ENCODE results near the gene TP53I11. TPM values are rescaled to one million over a fixed set of nuclear protein-coding genes. Genes with fewer than 3 reads are reported as not detected.

The TP53I11 gene
- total and polyA plus RNA-seq, 10 donors = 10.2 to 169 (median 96.2) TPM

- Histone ChIP-seq H3K9me3 (no peaks in the 10 kb centered on the region), H3K4me1 (peaks cover 0 to 18% (median 5%) of the 10 kb centered on the region in 6 donors), H3K27me3 (replicated peaks in 1 of 7) (no peaks in the 10 kb centered on the region), H3K36me3 (no peaks in the 10 kb centered on the region), H3K27ac (no peak overlapping the region), H3K4me3 (no peak overlapping the region)
- TF ChIP-seq, protein P1, sequence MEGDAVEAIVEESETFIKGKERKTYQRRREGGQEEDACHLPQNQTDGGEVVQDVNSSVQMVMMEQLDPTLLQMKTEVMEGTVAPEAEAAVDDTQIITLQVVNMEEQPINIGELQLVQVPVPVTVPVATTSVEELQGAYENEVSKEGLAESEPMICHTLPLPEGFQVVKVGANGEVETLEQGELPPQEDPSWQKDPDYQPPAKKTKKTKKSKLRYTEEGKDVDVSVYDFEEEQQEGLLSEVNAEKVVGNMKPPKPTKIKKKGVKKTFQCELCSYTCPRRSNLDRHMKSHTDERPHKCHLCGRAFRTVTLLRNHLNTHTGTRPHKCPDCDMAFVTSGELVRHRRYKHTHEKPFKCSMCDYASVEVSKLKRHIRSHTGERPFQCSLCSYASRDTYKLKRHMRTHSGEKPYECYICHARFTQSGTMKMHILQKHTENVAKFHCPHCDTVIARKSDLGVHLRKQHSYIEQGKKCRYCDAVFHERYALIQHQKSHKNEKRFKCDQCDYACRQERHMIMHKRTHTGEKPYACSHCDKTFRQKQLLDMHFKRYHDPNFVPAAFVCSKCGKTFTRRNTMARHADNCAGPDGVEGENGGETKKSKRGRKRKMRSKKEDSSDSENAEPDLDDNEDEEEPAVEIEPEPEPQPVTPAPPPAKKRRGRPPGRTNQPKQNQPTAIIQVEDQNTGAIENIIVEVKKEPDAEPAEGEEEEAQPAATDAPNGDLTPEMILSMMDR (IDR thresholded peaks at IDR 0.05 in 8 of 11, conservative IDR thresholded peaks at IDR 0.05 in 3 of 11) = no peak
- TF ChIP-seq POLR2A (IDR thresholded peaks at IDR 0.05) = no peak
- TF ChIP-seq POLR2AphosphoS5 (IDR thresholded peaks at IDR 0.05) = no peak
- DNase-seq = no peak
- WGBS, 5 donors = 75 to 93% (median 91%) methylated on average over 3 of the region's 3 CpGs
- intact Hi-C loops (cut with DNase I; ENCODE audit: low total_unique reads) = no loop called here
Observed at GRCh38 chr11:44962464-44962863, 11.8 kb upstream of the TP53I11 start.

- WGBS, 5 donors = 49 to 63% (median 55%) methylated on average over 7 of the region's 7 CpGs
- no peak for TF ChIP-seq POLR2AphosphoS5 (IDR thresholded peaks at IDR 0.05)
- no peak for TF ChIP-seq POLR2A (IDR thresholded peaks at IDR 0.05)
- TF ChIP-seq, protein P1 (IDR thresholded peaks at IDR 0.05 in 8 of 11, conservative IDR thresholded peaks at IDR 0.05 in 3 of 11) = no peak
- intact Hi-C loops (cut with DNase I; ENCODE audit: low total_unique reads) = no loop called here
Observed at GRCh38 chr11:44960200-44960845, 9.6 kb upstream of the TP53I11 start.

DNA sequence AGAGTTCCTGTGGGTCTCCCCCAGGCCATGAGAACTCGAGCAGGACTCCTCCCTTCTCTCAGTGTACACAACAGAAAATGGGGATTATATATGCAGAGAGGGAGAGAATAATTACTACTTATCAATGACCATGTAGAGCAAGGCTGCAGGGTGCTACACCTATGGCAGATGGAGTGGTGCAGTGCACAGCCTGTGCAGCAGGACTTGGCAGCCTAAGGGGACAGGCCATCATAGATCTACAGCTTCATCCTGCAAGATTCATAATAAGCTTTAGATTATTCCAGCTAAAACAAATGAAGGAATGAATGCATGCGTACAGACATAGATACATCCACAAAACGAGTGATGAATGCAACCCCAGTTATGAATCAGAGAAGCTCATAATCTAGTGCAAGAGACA is 8.4 kb upstream of the TP53I11 start:
- Histone ChIP-seq H3K4me1 (peaks cover 7 to 42% (median 23%) of the 10 kb centered on the region in 6 donors), H3K36me3 (no peaks in the 10 kb centered on the region), H3K4me3 (no peak overlapping the region), H3K9me3 (no peaks in the 10 kb centered on the region), H3K27me3 (replicated peaks in 1 of 7) (no peaks in the 10 kb centered on the region), H3K27ac (no peak overlapping the region)
- intact Hi-C loops (cut with DNase I; ENCODE audit: low total_unique reads) = no loop called here
- TF ChIP-seq POLR2A (IDR thresholded peaks at IDR 0.05) (no peak), POLR2AphosphoS5 (IDR thresholded peaks at IDR 0.05) (no peak)
- no peak for DNase-seq
- 82 to 89% (median 86%) methylated on average over 3 of the region's 3 CpGs for WGBS, 5 donors

More at GRCh38 chr11:44960200-44960845, 9.6 kb upstream of the TP53I11 start:
- peaks cover 0 to 39% (median 16%) of the 10 kb centered on the region in 6 donors for H3K4me1 ChIP-seq
- H3K36me3 ChIP-seq = no peaks in the 10 kb centered on the region
- no peak overlapping the region for H3K4me3 ChIP-seq
- no peak for DNase-seq
- no peaks in the 10 kb centered on the region for H3K9me3 ChIP-seq
- no peak overlapping the region for H3K27ac ChIP-seq
- no peaks in the 10 kb centered on the region for H3K27me3 ChIP-seq (replicated peaks in 1 of 7)

DNA sequence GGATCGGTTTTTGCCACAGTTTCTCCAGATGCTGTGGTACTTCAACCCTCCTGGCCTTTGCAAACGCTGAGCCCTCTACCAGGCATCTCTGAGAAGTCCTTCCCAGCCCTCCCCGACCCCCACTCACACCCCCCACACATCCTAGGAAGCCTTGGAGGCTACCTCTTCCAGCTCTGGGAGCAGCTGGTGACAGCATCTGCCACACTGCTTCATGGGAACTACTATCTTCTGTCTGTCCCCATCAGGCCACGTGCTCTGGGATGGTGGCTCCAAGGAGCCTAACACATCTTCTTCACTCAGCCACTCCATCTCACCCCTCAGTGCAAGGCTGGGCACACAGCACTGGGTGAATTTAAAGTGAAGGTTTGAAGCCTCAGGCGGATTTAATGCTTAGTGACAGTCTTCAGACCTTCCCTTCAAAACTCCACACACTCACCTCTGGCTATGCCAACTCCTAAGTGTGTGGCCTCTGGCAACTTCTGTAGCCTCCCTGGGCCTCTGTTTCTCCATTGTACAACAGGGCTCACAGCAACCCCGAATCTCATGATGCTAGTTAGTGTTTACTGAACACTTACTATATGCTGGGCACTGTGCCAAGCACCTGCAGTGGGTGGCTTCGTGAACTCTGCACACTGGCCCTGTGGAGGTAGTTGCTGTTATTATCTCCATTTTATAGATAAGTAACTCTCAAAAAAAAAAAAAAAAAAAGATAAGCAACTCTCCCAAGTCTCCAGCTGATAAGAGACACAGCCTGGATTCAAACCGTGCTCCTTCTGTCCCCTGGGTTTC is 7.3 kb upstream of the TP53I11 start:
- Histone ChIP-seq H3K36me3 (no peaks in the 10 kb centered on the region), H3K9me3 (no peaks in the 10 kb centered on the region), H3K27me3 (replicated peaks in 1 of 7) (no peaks in the 10 kb centered on the region), H3K4me3 (no peak overlapping the region), H3K27ac (no peak overlapping the region), H3K4me1 (peaks cover 7 to 47% (median 29%) of the 10 kb centered on the region in 6 donors)
- no peak for DNase-seq
- intact Hi-C loops (cut with DNase I; ENCODE audit: low total_unique reads) = no loop called here
- WGBS, 5 donors = 76 to 81% (median 77%) methylated on average over 8 of the region's 8 CpGs
- TF ChIP-seq POLR2A (IDR thresholded peaks at IDR 0.05) = no peak
- TF ChIP-seq, protein P1 (IDR thresholded peaks at IDR 0.05 in 8 of 11, conservative IDR thresholded peaks at IDR 0.05 in 3 of 11) = no peak
- TF ChIP-seq POLR2AphosphoS5 (IDR thresholded peaks at IDR 0.05) = no peak

Data from spleen (tissue), 11 donors.